HG02678 (cell line): Measurements from ENCODE around the gene SYNC.
"Not testable (repeated sequence)": the region's sequence is repeated elsewhere in the genome, so short reads cannot be mapped to it uniquely, and the experiment has no call there.

Experiments used
- ATAC-seq: cut with Tn5 transposase; IDR thresholded peaks from one replicate; pipeline ENCODE4 v1.9.1; 2021; ENCODE audit warnings: mild to moderate bottlenecking, moderate library complexity; ENCODE audit not compliant: unreplicated experiment

The SYNC gene

DNA sequence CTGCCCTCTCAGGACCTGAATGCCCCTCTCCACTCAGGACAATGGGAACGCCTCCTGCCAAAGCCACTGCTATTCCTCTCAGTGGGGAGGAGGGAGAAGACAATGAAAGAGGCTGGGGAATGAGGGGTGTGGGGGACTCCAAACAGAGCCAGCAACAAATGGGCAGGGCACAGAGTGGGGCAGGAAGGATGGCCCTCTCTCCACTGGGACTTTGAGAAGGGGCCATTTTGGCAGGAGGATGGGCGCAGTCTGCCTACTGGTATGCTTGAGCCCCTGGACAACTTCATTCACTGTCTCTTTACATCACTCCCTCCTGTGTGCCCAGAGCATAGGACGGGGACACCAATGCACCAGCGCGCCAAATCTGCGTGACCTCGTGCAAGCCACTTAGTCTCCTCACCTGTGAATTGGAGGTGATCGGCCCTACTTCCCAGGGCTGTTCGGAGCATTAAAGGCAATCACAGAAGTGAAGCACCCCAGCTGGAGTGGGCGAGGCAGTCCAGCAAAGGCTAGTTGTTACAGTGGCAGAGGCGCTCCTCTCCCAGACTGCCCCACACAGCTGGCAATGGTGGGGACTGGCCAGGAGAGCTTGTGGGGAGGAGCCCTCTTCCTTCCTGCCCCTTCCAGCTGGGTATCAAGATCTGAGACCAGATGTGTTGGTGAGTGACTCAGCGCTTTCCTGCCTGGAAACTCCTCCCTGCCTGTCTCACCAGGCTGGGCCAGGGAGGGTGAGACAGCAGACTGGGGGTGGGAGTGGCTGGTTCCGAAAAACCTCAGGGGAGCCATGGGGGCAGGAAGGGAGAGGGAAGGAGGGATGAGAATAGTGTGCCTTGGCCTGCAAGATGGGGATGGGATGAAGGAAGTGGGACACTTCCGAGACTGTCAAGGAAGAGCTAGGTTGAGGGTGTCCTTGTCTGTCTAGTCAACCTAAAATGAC, 22.4 kb upstream of the SYNC start:
- ATAC-seq = no peak

DNA sequence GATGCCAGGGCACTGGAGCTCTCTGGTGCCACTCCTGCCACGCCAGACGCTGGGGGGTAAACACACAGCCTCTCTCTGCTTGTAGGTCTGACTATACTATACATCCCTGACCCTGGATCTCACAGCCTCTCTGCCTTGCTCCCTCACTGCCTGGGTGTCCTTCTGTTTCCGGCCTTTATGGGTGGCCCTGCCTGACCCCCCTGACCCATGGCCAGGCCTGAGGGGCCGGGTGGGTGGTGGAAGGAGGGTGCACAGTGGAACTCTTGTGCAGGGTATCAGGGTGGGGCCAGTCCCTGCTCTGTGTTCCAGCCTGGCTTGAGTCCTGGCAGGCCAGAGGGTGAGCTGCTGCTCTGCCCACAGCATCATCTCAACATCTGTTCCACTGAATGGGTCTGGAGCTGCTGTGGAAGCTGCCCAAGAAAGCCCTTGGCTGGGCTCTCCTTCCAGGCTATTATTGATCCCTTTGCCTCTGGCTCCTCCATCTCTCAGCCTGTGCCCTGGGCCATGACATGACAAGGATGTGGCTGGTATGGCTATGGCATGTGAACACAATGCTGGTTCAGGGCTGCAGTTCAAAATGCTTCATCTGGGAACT, 17.2 kb upstream of the SYNC start:
- ATAC-seq = no peak

DNA sequence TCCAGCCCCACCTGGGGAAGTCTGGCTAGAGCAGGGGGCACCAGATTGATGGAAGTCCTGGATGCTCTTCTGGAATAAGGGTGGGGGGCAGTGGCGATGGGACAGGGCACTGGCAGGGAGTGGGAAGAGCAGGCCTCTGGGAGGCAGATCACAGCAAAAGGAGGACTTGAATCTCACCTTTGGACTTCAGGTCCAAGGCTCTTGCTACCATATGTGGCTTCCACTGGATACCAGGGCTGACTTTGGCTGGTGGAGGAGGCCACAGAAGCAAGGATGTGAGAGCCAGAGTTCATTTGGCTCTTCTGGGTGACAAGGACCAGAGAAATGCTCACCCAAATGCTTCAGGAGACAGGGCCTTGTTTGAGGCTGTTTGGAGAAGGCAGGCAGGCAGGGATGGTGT, 16.0 kb upstream of the SYNC start:
- no peak for ATAC-seq

DNA sequence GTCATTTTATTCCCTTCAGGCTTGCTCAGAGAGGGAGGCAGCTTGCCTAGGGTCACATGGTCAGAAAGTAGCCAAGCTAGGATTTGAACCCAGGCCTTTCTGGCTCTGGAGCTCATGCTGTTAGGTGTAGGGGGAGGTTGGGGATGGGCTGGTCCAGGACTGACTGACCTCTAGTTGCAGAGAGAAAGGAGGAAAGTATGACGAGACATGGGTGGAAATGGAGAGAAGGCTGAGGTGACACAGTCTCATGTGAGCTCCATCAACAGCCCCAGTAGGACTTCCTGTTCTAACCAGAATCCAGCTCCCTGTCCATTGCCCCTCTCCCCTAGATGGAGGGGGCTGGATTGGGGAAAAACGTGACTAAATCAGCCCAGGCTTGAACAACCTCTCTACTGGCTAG, 15.5 kb upstream of the SYNC start:
- ATAC-seq = no peak

DNA sequence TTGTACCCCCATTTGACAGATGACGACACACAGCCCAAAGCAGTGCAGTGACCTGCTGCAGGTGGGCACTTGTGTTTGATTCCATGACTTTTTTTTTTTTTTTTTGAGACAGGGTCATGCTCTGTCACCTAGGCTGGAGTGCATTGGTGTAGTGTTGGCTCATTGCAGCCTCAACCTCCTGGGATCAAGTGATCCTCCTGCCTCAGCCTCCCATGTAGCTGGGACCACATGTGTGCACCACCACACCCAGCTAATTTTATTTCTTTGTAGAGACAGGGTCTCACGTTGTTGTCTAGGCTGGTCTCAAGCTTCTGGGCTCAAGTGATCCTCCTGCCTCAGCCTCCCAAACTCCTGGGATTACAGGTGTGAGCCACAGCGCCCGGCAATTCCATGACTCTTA, 14.9 kb upstream of the SYNC start:
- no peak for ATAC-seq

DNA sequence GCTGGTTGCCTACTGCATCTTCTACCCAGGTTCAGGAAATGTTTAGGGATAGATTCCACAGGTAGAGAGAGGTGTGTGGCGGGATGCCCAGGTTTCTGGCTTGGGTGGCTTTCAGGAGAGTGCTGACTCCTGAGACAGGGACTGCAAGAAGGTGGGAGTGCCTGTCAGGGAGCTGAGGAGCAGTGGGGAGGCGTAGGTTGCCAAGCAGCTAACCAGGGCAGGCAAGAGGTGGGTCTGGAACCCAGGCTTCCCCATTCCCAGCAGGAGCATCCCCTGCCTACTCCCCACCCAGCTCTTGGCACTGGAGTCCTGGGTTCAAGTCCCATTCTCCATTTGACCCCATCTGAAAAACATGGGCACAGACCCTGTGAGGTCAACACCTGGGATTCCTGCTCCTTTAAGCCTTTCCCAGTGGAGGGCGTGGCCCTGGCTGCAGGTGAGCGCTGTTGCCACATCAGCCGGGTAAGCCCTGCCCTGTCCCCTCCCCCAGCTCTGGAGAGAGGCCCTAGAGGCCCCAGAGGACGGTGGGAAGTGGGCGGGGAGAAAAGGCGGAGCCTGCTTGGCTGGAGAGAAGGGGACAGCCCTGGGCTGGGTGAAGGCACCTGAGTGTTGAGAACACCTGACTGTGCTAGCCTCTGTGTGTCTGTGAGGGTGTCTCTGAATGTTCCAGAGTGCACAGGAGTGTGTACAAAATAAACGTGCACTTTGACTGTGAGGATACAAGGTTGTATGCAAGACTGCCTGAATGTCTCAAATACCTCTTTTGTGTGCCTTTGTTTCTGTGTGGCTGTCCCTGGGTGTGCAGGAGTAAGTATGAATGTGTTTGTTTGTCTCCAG, 14.0 kb upstream of the SYNC start:
- no peak for ATAC-seq

DNA sequence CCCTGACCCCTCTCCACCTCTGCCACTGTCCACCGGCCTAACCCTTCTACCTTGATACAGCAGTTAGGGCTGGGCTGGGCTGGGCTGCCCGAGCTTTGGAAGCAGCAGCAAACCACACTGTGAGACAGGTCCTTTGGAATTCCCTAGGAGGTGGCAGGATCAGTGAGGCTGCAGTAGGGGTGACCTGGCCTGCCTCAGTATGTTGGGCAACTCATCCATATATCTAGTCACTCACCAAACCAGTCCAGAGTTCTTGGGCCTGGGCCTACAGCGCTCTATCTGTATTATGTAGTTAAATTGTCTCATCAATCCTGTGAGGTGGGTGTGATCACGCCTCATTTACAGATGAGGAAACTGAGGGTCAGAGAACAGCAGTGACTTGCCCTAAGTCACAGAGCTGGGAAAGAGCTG, 13.3 kb upstream of the SYNC start:
- ATAC-seq = no peak

DNA sequence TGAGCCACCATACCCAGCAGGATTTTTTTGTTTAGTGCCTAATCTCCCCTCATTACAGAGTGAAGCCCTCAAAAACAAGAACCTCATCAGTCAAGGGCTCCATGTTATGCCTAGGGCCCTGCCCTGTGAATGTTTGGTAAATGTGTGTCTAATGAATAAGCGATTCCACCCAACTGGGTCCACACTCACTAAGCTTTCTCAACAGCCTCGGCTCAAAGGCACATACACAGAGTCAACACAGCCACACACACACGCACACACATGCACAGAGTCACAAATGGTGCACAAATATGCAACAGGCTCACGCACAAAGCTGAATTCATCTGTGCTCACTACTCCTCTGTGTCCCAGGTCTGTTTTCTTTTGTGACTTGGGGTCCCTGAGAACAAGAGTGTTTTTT, 11.7 kb upstream of the SYNC start:
- ATAC-seq = no peak

DNA sequence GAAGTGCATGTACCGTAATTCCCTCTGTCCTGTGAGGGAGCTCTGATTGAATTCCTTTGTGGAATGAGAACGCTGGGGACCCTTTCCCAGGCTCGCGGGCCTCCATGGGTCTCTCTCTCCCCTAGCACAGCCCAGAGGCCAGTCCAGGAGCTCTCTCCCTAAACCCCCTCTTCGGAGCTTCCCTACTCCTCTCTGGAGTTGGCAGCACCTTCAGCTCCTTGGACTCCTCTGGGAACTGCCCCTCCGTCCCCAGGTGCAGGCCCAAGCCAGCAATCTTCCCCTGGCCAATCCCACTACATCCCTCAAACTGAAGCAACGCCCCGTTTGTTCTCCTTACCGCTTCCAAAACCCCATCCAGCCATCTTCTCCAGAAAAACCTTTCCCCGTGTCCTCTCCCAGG, 10.5 kb upstream of the SYNC start:
- ATAC-seq = no peak

DNA sequence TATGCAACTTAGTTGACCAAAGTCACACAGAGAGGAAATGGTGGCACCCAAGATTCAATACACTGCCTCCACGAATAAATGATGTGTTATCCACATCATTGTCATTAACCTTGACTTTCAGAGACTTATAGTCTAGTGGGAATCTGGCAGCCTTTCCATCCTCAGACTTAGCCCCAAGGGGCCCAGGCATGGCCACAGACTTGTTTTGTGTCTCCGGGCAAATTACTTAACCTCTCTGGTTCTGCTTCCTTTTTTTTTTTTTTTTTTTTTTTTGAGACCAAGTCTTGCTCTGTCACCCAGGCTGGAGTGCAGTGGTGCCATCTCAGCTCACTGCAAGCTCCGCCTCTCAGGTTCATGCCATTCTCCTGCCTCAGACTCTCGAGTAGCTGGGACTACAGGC, 8.7 kb upstream of the SYNC start:
- ATAC-seq = not testable (repeated sequence)

DNA sequence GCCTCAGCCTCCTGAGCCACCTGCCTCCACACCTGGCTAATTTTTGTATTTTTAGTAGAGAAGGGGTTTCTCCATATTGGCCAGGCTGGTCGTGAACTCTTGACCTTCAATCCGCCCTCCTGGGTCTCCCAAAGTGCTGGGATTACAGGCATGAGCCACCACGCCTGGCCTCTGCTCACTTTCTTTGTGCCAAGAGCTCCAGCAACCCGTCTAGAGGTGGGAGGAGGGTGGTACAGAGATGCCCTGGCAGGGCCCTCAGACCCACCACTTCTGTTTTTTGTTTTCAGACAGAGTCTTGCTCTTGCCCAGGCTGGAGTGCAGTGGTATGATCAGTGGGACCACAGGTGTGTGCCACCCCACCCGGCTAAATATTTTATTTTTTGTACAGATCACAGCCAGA, 6.9 kb upstream of the SYNC start:
- no peak for ATAC-seq

DNA sequence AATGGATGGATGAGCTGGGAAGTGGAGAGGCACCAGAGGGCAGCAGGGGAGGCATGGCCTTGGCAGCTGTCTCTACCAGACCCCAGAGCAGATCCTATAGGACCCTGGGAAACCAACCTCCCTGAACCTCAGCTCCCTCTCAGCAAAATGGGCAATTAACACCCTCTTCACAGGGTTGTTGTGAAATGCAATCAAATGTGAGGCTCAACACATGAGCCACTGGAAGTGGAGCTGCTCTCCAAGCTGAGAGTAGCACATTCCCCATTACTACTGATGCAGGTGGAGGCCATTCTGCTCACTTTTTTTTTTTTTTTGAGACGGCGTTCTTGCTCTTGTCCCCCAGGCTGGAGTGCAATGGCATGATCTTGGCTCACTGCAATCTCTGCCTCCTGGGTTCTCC, 6.5 kb upstream of the SYNC start:
- ATAC-seq = no peak

DNA sequence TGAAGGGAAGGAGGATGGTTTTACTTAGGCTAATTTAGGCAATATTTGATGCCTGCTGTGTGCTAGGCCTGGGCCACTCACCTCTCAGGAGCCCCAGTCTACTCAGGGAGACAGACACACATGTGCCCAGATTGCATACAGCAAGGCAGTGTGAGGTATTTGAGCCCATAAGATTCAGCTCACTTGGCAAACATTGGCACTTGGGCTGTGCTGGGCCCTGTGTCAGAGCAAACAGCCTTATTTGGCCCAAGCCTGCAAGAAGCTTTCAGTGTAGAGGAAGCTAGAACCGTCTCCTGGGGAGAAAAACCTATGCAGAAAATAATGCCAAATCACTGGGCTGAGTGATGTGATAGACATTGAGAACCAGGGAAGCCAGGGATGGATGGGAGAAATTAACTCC, 3.9 kb upstream of the SYNC start:
- ATAC-seq = no peak

DNA sequence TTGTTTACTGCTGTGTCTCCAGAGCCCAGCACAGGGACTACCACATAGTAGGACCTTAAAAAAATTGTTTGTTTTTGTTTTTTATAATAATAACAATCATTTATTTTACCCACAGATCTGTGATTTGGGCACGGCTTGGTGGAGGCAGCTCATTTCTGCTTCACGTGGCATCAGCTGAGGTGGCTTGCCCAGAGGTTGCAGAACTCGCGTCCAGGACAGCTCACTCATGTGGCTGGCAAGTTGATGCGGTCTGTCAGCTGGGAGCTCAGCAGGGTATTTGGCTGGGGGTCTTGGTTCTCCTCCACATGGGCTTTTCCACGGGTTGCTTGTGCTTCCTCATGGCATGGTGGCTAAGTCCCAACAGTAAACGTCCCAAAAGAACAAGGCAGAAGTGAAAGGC, 2.9 kb upstream of the SYNC start:
- no peak for ATAC-seq

DNA sequence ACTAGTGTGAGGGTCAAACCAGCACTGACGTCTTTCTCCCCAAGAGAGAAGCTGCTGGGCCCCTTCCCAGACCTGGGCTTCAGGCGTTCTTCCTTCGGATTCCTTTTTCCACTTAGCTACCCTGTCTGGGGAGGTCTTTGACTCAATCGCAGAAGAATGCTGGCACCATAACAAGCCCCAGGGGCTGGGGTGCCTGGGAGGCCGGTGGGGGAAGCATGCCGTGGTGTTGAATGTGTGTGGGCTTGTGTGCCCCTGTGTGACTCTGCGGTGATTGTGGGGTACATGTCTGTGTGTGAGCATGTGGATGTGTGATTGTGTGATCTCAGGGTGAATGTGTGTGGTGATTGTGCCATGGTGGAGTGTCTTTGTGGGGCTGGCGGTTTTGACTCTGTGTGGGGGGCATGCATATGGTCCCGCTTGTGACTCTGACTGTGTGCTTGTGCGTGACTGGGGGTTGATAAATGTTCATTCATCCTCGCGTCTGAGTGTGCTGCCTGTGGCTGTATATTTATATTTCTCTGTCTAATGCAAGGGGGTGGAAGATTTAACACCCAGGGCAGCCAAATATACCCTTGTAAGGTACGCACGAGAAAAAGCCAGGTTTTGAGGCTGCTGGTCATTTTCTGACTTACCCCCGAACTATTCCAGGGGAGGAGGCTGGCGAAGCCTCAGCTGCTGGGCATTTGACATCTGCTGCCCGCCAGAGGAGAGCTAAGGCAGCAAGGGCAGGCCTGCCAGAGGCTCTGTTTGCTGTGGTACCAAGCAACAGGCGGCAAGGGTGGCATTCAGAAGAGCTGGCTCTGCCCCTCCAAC, 1.1 kb upstream of the SYNC start:
- ATAC-seq = no peak

DNA sequence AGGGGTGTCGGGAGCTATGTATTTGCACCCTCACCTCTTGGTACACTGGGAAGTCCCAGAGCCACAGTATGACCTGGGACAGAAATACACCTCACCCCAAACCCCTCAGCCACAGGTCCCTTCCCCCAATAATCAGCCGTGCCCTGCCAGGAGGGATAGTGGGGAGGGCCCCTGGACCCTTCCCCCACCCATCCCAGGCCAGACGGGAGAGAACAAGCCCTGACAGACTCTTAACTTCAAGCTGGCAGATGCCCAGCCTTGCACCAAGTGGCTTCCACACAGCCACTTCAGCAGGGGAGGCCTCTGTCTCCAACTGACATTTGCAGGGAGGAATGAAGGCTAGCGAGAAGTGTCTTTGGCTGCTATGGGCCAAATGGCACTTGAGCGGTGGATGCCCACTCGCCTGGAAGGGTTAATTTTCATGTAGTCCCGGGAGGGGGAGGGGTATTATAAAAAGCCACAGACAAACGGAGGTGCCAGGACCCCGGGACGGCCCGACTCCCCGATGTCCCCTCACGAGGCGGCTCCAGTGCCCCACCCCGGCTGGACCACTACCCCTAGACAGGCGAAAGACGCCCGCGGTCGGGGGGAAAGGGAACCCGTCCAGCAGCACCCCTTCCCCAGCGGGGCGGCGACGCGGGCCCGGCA, 495 bp downstream of the SYNC start:
- ATAC-seq = no peak

DNA sequence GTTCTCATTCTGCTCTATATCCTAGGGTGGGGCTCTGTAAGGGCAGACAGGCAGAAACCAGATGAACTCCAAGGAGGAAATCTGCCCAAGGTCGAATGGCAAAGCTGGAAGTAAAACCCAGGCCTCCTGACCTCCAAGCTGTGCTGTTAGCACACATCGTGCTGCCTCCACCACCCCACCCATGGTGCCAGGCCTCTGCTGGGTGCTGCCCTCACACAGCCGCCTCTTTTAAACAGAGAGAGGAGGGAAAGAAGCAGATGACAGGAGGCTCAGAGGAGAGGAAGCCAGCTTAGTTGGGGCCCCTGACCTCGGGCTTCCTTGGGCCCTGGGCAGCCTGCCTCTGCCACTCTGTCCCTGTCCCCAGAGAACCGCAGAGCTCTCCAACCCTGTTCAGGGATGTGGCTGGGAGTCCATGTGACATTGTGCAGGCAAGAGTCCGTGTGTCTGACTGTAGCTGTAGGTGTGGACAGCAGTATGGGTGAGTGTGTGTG, 1.1 kb downstream of the SYNC start:
- ATAC-seq = no peak

DNA sequence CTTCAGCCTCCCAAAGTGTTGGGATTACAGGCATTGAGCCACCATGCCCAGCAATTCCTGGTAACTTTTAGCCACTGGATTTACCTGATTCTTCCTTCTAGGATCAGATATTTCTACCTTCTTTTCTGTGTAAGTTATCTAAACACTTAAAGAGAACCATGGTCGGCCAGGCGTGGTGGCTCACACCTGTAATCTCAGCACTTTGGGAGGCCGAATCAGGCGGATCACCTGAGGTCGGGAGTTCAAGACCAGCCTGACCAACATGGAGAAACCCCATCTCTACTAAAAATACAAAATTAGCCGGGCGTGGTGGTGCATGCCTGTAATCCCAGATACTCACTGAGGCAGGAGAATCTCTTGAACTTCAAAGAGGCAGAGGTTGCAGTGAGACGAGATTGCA, 5.6 kb downstream of the SYNC start:
- not testable (repeated sequence) for ATAC-seq

DNA sequence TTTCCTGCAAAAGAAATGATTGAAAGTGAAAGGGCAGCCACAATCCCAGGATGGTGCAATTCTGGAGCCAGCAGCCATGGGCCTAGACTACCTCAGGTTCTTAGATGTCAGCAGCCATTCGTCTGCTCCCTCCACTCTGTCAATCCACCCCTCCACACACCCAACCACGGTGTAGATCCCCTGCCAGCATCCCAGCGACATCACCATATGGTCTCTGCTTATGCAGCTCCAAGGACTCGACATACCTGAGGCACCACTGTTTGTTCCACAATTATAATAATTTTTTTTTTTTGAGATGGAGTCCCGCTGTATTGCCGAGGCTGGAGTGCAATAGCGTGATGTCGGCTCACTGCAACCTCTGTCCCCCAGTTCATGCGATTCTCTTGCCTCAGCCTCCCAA, 6.5 kb downstream of the SYNC start:
- ATAC-seq = no peak
